IMR-90 (cell line): ENCODE measurements around the gene PSAP. TPM values are rescaled to one million over a fixed set of nuclear protein-coding genes. Genes with fewer than 3 reads are reported as not detected.

Experiments
- ATAC-seq: fragments of 200-7000 bp; cut with Tn5 transposase; 2 replicates; pipeline ENCODE4 v1.9.1; 2020; ENCODE audit warnings: low read depth, mild to moderate bottlenecking, moderate library complexity
- BruUV-seq: library from RNA; stranded (reverse); fragments of 400-500 nt; replicated peaks from 2 replicates; lab custom pipeline; 2021; lab: Mats Ljungman, UMichigan
- CTCF ChIA-PET: fragments of 300-600 bp; formaldehyde crosslinking; extraction: SDS; loops from one replicate; lab custom pipeline; 2021; ENCODE audit warnings: antibody characterized with exemption; lab: Yijun Ruan, JAX
- POLR2A ChIA-PET: fragments of 300-600 bp; sonication (Branson Sonifier 250); formaldehyde crosslinking; loops from one replicate; lab custom pipeline; 2022; ENCODE audit warnings: antibody characterized with exemption; ENCODE audit not compliant: unreplicated experiment; lab: Charles Lee
- DNase-seq: peaks from one replicate; pipeline ENCODE4 v3.0.0; 2013
- H2AFZ ChIP-seq: replicated peaks from 2 replicates; pipeline ENCODE3; 2013; ENCODE audit warnings: low read length, mild to moderate bottlenecking; ENCODE audit not compliant: poor library complexity
- H2AK5ac ChIP-seq: 2 replicates; pipeline ENCODE4 v1.6.1; 2013; ENCODE audit warnings: low read depth, low read length, inconsistent platforms
- H2AK9ac ChIP-seq: replicated peaks from 2 replicates; pipeline ENCODE3; 2013; ENCODE audit warnings: mild to moderate bottlenecking, low read depth, low read length, moderate library complexity; ENCODE audit not compliant: poor library complexity
- H2BK120ac ChIP-seq: 2 replicates; pipeline ENCODE4 v1.6.1; 2013; ENCODE audit warnings: low read depth, low read length, inconsistent platforms
- H2BK15ac ChIP-seq: 3 replicates; pipeline ENCODE4 v1.6.1; 2013; ENCODE audit warnings: low read depth, low read length, inconsistent platforms
- H2BK20ac ChIP-seq: 2 replicates; pipeline ENCODE4 v1.6.1; 2013; ENCODE audit warnings: low read depth, mild to moderate bottlenecking, inconsistent platforms, low read length, moderate library complexity
- H2BK5ac ChIP-seq: 2 replicates; pipeline ENCODE4 v1.6.1; 2013; ENCODE audit warnings: mild to moderate bottlenecking, low read depth, low read length, inconsistent platforms; ENCODE audit not compliant: poor library complexity, severe bottlenecking
- H3K14ac ChIP-seq: replicated peaks from 2 replicates; pipeline ENCODE4 v1.6.1; 2013; ENCODE audit warnings: low read depth, low read length, inconsistent platforms
- H3K18ac ChIP-seq: 2 replicates; pipeline ENCODE4 v1.6.1; 2013; ENCODE audit warnings: low read depth, low read length, control low read depth
- H3K23ac ChIP-seq: 2 replicates; pipeline ENCODE4 v1.6.1; 2013; ENCODE audit warnings: low read depth, low read length, inconsistent platforms
- H3K27ac ChIP-seq: 2 replicates; pipeline ENCODE4 v1.5.1; 2013; ENCODE audit warnings: mild to moderate bottlenecking, control low read depth, low read length; ENCODE audit not compliant: insufficient read depth
- H3K27me3 ChIP-seq: 2 replicates; pipeline ENCODE4 v1.6.1; 2013; ENCODE audit warnings: low read length; ENCODE audit not compliant: control insufficient read depth, insufficient read depth
- H3K36me3 ChIP-seq: 2 replicates; pipeline ENCODE4 v1.6.1; 2013; ENCODE audit warnings: low read length, mixed read lengths; ENCODE audit not compliant: control insufficient read depth, insufficient read depth
- H3K4ac ChIP-seq: 2 replicates; pipeline ENCODE4 v1.6.1; 2013; ENCODE audit warnings: low read depth, low read length, inconsistent platforms
- H3K4me1 ChIP-seq: 2 replicates; pipeline ENCODE4 v1.6.1; 2013; ENCODE audit warnings: low read length, mixed read lengths; ENCODE audit not compliant: control insufficient read depth, insufficient read depth
- H3K4me2 ChIP-seq: 2 replicates; pipeline ENCODE4 v1.6.1; 2013; ENCODE audit warnings: low read depth, mild to moderate bottlenecking, control low read depth, low read length, moderate library complexity
- H3K4me3 ChIP-seq: 2 replicates; pipeline ENCODE4 v1.5.1; 2013; ENCODE audit warnings: low read depth, mild to moderate bottlenecking, control low read depth, low read length, moderate library complexity; ENCODE audit not compliant: insufficient read depth
- H3K56ac ChIP-seq: 2 replicates; pipeline ENCODE4 v1.6.1; 2013; ENCODE audit warnings: low read length, inconsistent platforms; ENCODE audit not compliant: insufficient read depth; ENCODE audit errors: extremely low read depth
- H3K79me1 ChIP-seq, 2 experiments: 2 replicates each; pipeline ENCODE4 v1.6.1; 2013; ENCODE audit warnings: low read length in 2 of 2, inconsistent platforms in 1 of 2, low read depth in 1 of 2
- H3K9ac ChIP-seq: 2 replicates; pipeline ENCODE4 v1.6.1; 2013; ENCODE audit warnings: low read depth, low read length, control low read depth
- H3K9me1 ChIP-seq: 2 replicates; pipeline ENCODE4 v1.6.1; 2013; ENCODE audit warnings: low read length, inconsistent platforms; ENCODE audit not compliant: insufficient read depth
- H3K9me3 ChIP-seq: 2 replicates; pipeline ENCODE4 v1.6.1; 2013; ENCODE audit warnings: low read length; ENCODE audit not compliant: control insufficient read depth, insufficient read depth
- H4K20me1 ChIP-seq: 2 replicates; pipeline ENCODE4 v1.6.1; 2013; ENCODE audit warnings: low read length, inconsistent platforms; ENCODE audit not compliant: insufficient read depth
- H4K5ac ChIP-seq: 2 replicates; pipeline ENCODE4 v1.6.1; 2013; ENCODE audit warnings: mild to moderate bottlenecking, low read depth, low read length, control low read depth
- H4K8ac ChIP-seq, 2 experiments: 2 replicates each; pipeline ENCODE4 v1.6.1; 2013; ENCODE audit warnings: low read depth in 2 of 2, low read length in 2 of 2, control low read depth in 1 of 2, inconsistent platforms in 1 of 2
- H4K91ac ChIP-seq: 2 replicates; pipeline ENCODE4 v1.6.1; 2013; ENCODE audit warnings: low read depth, low read length, inconsistent platforms; ENCODE audit not compliant: insufficient read depth
- BHLHE40 ChIP-seq: fragments of 150-350 bp; IDR thresholded peaks from 2 replicates; pipeline ENCODE4 v1.6.1; 2016; ENCODE audit warnings: mild to moderate bottlenecking, low read depth, low read length
- CEBPB ChIP-seq: IDR thresholded peaks from 2 replicates; pipeline ENCODE4 v1.6.1; 2012; ENCODE audit warnings: low read depth, low read length, improper control_type of control experiment
- CHD1 ChIP-seq: IDR thresholded peaks from 2 replicates; pipeline ENCODE4 v1.6.1; 2012; ENCODE audit warnings: low read depth, low read length, improper control_type of control experiment
- CTCF ChIP-seq: conservative IDR thresholded peaks from 2 replicates; pipeline ENCODE4 v1.5.1; 2012; ENCODE audit warnings: mild to moderate bottlenecking, low read depth, low read length, improper control_type of control experiment
- FOS ChIP-seq: fragments of 150-350 bp; IDR thresholded peaks from 2 replicates; pipeline ENCODE4 v1.6.1; 2016; ENCODE audit warnings: low read depth, low read length
- MAFK ChIP-seq: IDR thresholded peaks from 2 replicates; pipeline ENCODE4 v1.6.1; 2012; ENCODE audit warnings: low read depth, low read length, improper control_type of control experiment
- MAZ ChIP-seq: IDR thresholded peaks from 2 replicates; pipeline ENCODE4 v1.6.1; 2012; ENCODE audit warnings: low read depth, mild to moderate bottlenecking, low read length, improper control_type of control experiment, moderate library complexity, borderline replicate concordance
- MXI1 ChIP-seq: IDR thresholded peaks from 2 replicates; pipeline ENCODE4 v1.6.1; 2012; ENCODE audit warnings: low read depth, mild to moderate bottlenecking, low read length, moderate library complexity, borderline replicate concordance
- NFE2L2 ChIP-seq: fragments of 150-350 bp; IDR thresholded peaks from 2 replicates; pipeline ENCODE4 v1.6.1; 2016; ENCODE audit warnings: low read depth, mild to moderate bottlenecking, low read length
- POLR2A ChIP-seq: IDR thresholded peaks from 2 replicates; pipeline ENCODE4 v1.6.1; 2012; ENCODE audit warnings: mild to moderate bottlenecking, low read depth, low read length
- RAD21 ChIP-seq: IDR thresholded peaks from 2 replicates; pipeline ENCODE4 v1.6.1; 2012; ENCODE audit warnings: low read length, improper control_type of control experiment
- RCOR1 ChIP-seq: IDR thresholded peaks from 2 replicates; pipeline ENCODE4 v1.6.1; 2012; ENCODE audit warnings: mild to moderate bottlenecking, low read length, improper control_type of control experiment; ENCODE audit not compliant: insufficient replicate concordance
- RFX5 ChIP-seq: IDR thresholded peaks from 2 replicates; pipeline ENCODE4 v1.8.0; 2012; ENCODE audit warnings: low read depth, mild to moderate bottlenecking, low read length, moderate library complexity
- SMC3 ChIP-seq: fragments of 150-350 bp; IDR thresholded peaks from 2 replicates; pipeline ENCODE4 v1.6.1; 2016; ENCODE audit warnings: low read depth, mild to moderate bottlenecking, antibody characterized with exemption, low read length, moderate library complexity
- WGBS, 2 experiments: methylation state at CpG; one replicate each; pipeline versions ENCODE4 v1.1.5 to v1.1.7; 2013; ENCODE audit warnings: missing lambda C conversion rate in 2 of 2; ENCODE audit not compliant: insufficient read length in 1 of 2; ENCODE audit errors: extremely low coverage in 2 of 2; 5-methylcytosine and 5-hydroxymethylcytosine counted together
- dilution Hi-C: fragments of 300-500 bp; cut with HindIII; formaldehyde crosslinking; loops from one replicate; pipeline ENCODE4 v1.14.3; 2018; ENCODE audit warnings: low sequenced_read_pairs; ENCODE audit not compliant: unreplicated experiment
- in situ Hi-C: fragments of 300-500 bp; cut with MboI; formaldehyde crosslinking; loops from 3 replicates; pipeline ENCODE4 v1.14.3; 2019; ENCODE audit warnings: low sequenced_read_pairs, inconsistent platforms, mixed read lengths
- intact Hi-C: fragments of 100-400 bp; cut with micrococcal nuclease; formaldehyde crosslinking; loops from 2 replicates; pipeline ENCODE4 v1.10.0; 2022
- polyA plus RNA-seq, 3 experiments: library from polyadenylated mRNA; depleted of rRNA; stranded (reverse); fragments of >200 nt; gene quantifications; 2 replicates each; pipeline ENCODE4 v1.2.3, GENCODE V29; 2012; ENCODE audit warnings: low replicate concordance in 1 of 3
- total RNA-seq: library from RNA; depleted of rRNA; stranded (reverse); fragments of >200 nt; gene quantifications from 2 replicates; pipeline ENCODE4 v1.2.3, GENCODE V29; 2012
- TF ChIP-seq, protein P1 (sequence below): fragments of 150-350 bp; IDR thresholded peaks from 2 replicates; pipeline ENCODE4 v1.6.1; 2017; ENCODE audit warnings: mild to moderate bottlenecking, antibody characterized with exemption, low read length, low read depth

Gene PSAP
- total and polyA plus RNA-seq, 2 of the 4 experiments (the other 2 are of a cell fraction), result 216 to 876 TPM

DNA sequence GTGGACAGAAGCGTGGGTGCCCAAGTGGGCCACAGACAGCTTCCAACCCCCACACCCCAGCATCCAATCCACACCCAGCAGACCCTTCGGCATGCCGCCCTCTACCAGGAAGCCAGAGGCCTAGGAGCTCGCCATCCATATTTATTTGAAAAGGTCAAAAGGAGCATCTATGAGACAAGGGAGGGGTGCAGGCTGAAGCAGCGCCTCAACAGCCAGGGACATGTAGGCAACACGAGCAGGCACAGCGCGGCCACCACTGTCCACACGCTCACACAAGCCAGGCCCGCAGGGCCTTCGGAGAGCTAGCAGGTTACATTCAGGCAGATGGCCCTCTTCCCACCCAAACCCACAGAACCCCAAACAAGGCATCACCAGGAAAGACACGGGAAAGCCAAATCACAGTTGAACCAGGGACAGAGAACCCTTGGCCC, 34.6 kb downstream of the PSAP start:
- Histone ChIP-seq H3K36me3 (peaks cover 58% of the 10 kb centered on the region), H3K14ac (no peak overlapping the region), H4K20me1 (peaks cover 22% of the 10 kb centered on the region), H3K27me3 (no peaks in the 10 kb centered on the region), H3K18ac (no peak overlapping the region), H3K4me3 (no peak overlapping the region), H2BK20ac (no peak overlapping the region), H2BK5ac (no peak overlapping the region), H3K23ac (no peak overlapping the region), H3K9me3 (no peaks in the 10 kb centered on the region), H4K8ac (no peak overlapping the region), H3K4me2 (no peak overlapping the region), H2AK9ac (no peak overlapping the region), H3K9ac (no peak overlapping the region), H3K79me1 (no peaks in the 10 kb centered on the region), H2AFZ (no peak overlapping the region), H3K9me1 (no peaks in the 10 kb centered on the region), H2AK5ac (no peak overlapping the region), H3K4ac (no peak overlapping the region), H3K56ac (no peak overlapping the region), H3K4me1 (no peaks in the 10 kb centered on the region), H4K91ac (no peak overlapping the region), H3K27ac (no peak overlapping the region), H4K5ac (no peak overlapping the region), H2BK15ac (no peak overlapping the region), H2BK120ac (no peak overlapping the region)
- ATAC-seq, result no peak
- dilution Hi-C loops (no loop called here), in situ Hi-C loops (loop anchor here (10.0 kb wide), 2 partner anchors 432 to 502 kb away; partner anchors contain the start of gene SLC29A3), intact Hi-C loops (no loop called here)
- no TSS peak for BruUV-seq
- 100% methylated on average over 1 of the region's 12 CpGs; no CpG with 5 or more reads in 1 of the 2 experiments for WGBS, 2 experiments
- no peak for DNase-seq
- ChIA-PET CTCF (no interaction called here), POLR2A (no interaction called here)
- no peak for TF ChIP-seq CEBPB
- no peak for TF ChIP-seq CHD1
- TF ChIP-seq RFX5, result no peak
- TF ChIP-seq MAFK, result no peak
- no peak for TF ChIP-seq RAD21
- no peak for TF ChIP-seq POLR2A
- no peak for TF ChIP-seq MXI1
- TF ChIP-seq, protein P1, sequence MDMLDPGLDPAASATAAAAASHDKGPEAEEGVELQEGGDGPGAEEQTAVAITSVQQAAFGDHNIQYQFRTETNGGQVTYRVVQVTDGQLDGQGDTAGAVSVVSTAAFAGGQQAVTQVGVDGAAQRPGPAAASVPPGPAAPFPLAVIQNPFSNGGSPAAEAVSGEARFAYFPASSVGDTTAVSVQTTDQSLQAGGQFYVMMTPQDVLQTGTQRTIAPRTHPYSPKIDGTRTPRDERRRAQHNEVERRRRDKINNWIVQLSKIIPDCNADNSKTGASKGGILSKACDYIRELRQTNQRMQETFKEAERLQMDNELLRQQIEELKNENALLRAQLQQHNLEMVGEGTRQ, result no peak
- TF ChIP-seq RCOR1, result no peak
- no peak for TF ChIP-seq NFE2L2
- TF ChIP-seq FOS, result no peak
- TF ChIP-seq BHLHE40, result no peak
- no peak for TF ChIP-seq SMC3
- no peak for TF ChIP-seq CTCF
- no peak for TF ChIP-seq MAZ
